ENCODE measurements around the gene ELAVL4. TPM values are rescaled to one million over a fixed set of nuclear protein-coding genes. Genes with fewer than 3 reads are reported as not detected.

ELAVL4 gene
- total RNA-seq, 2 donors from 2014 or later = 0.18 to 4.0 TPM

DNA sequence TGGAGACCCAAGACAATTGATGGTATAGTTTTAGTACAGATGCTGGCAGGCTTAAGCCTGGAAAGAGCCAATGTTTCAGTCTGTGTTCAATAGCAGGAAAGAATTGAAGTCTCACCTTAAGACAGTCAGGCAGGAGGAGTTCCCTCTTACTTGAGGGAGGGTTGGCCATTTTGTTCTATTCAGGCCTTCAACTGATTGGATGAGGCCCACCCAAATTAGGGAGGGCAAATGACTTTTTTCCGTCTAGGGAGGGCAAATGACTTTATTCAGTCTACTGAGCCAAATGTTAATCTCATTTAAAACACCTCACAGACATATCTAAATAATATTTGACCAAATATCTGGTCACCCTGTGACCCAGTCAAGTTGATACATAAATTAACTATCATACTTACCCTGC is 31.4 kb upstream of the ELAVL4 start:
- 96% methylated on average over 1 of the region's 1 CpG for WGBS
- no peaks in the 10 kb centered on the region for H3K36me3 ChIP-seq
- no peak overlapping the region for H3K4me3 ChIP-seq
- TF ChIP-seq, protein P1, sequence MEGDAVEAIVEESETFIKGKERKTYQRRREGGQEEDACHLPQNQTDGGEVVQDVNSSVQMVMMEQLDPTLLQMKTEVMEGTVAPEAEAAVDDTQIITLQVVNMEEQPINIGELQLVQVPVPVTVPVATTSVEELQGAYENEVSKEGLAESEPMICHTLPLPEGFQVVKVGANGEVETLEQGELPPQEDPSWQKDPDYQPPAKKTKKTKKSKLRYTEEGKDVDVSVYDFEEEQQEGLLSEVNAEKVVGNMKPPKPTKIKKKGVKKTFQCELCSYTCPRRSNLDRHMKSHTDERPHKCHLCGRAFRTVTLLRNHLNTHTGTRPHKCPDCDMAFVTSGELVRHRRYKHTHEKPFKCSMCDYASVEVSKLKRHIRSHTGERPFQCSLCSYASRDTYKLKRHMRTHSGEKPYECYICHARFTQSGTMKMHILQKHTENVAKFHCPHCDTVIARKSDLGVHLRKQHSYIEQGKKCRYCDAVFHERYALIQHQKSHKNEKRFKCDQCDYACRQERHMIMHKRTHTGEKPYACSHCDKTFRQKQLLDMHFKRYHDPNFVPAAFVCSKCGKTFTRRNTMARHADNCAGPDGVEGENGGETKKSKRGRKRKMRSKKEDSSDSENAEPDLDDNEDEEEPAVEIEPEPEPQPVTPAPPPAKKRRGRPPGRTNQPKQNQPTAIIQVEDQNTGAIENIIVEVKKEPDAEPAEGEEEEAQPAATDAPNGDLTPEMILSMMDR (IDR thresholded peaks at IDR 0.05) = no peak
- no peak for TF ChIP-seq POLR2A (IDR thresholded peaks at IDR 0.05)
- no peak for TF ChIP-seq POLR2AphosphoS5 (IDR thresholded peaks at IDR 0.05)
- H3K27me3 ChIP-seq (replicated peaks; ENCODE audit: insufficient read depth) = no peaks in the 10 kb centered on the region
- H3K27ac ChIP-seq = no peak overlapping the region
- no peak for DNase-seq (ENCODE audit: low spot score)
- no peaks in the 10 kb centered on the region for H3K9me3 ChIP-seq
- no peaks in the 10 kb centered on the region for H3K4me1 ChIP-seq (replicated peaks)
- intact Hi-C loops (cut with DNase I) = no loop called here

DNA sequence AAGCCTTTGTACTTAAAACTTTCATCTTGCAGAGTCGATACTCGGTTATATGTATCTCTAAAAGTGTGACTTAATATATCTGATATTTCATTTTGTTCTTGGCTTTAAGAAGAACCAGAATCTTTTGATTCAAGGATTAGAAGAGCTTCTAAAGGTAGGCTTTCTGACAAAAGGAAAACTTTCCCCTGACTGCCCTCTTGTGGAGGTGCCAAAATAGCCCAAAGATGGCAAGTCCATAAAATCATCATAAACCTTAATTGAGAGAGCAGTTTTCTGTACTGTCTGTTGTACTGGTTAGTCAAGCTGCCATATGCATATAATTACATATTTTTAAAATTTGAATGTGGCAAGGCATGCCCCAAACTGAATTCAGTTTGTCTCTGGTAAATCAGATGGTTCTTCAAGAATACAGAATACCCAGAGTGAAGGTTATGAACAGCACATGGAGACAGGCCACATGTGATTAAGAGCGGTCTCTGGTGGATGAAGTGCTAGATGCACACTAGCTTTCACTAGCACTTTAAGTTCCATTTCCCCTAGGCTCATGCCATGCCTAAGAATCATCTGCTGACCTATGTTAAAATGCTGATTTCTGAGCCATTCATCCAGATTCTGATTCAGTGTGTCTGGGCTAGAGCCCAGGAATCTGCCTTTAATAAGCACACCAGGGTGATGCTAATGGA is 27.7 kb upstream of the ELAVL4 start:
- Histone ChIP-seq H3K9me3 (no peaks in the 10 kb centered on the region), H3K27ac (no peak overlapping the region), H3K4me1 (replicated peaks) (no peaks in the 10 kb centered on the region), H3K36me3 (no peaks in the 10 kb centered on the region), H3K27me3 (replicated peaks; ENCODE audit: insufficient read depth) (no peaks in the 10 kb centered on the region), H3K4me3 (no peak overlapping the region)
- intact Hi-C loops (cut with DNase I) = no loop called here
- TF ChIP-seq, protein P1 (IDR thresholded peaks at IDR 0.05) = peak in 2 of 4 experiments; percentile 22 to 24
- no peak for TF ChIP-seq POLR2AphosphoS5 (IDR thresholded peaks at IDR 0.05)
- no peak for TF ChIP-seq POLR2A (IDR thresholded peaks at IDR 0.05)
- 66% methylated on average over 3 of the region's 3 CpGs for WGBS
- DNase-seq (ENCODE audit: low spot score) = no peak

DNA sequence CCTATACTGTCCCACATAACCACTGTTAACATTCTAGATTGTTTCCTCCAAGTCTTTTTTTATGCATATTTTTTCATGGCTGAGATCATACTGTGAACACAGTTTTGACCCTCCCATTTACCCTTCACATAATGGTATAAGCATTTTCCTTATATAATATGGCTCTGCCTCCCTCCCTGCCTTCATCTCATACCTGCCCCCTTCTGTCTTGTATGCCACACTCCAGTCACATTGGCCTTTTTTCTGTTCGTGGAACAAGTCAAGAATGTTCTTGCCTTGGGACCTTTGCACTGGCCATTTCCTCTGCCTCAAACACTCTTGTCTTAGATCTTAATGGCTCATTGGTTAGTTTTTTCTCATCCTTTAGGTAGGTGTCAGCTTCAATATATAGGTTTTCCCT is 24.3 kb upstream of the ELAVL4 start:
- 70% methylated on average over 1 of the region's 1 CpG for WGBS
- no peak for DNase-seq (ENCODE audit: low spot score)
- Histone ChIP-seq H3K27ac (no peak overlapping the region), H3K27me3 (replicated peaks; ENCODE audit: insufficient read depth) (no peaks in the 10 kb centered on the region), H3K36me3 (no peaks in the 10 kb centered on the region), H3K9me3 (no peaks in the 10 kb centered on the region), H3K4me3 (no peak overlapping the region), H3K4me1 (replicated peaks) (no peaks in the 10 kb centered on the region)
- TF ChIP-seq, protein P1 (IDR thresholded peaks at IDR 0.05) = no peak
- TF ChIP-seq POLR2AphosphoS5 (IDR thresholded peaks at IDR 0.05) (no peak), POLR2A (IDR thresholded peaks at IDR 0.05) (no peak)
- intact Hi-C loops (cut with DNase I) = no loop called here

DNA sequence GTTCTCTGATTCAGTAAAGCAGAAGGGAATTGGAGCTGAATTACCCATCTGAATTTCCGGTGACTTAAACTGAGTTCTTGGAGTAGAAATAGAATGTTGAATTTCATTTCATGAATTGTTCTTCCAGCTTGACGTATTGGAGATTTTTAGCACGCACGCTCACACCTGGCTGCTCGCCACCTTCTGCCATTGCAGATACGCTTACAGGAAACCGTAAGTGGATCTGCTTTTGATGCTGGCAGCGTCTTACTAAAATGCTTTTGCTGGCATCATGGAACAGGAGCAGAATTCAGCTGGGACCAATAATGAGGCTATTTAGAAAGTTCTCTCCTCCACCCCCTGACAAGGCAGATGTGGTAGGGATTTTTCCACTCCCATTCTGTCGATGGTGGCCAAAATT is 17.7 kb upstream of the ELAVL4 start:
- intact Hi-C loops (cut with DNase I) = no loop called here
- no peak for DNase-seq (ENCODE audit: low spot score)
- TF ChIP-seq, protein P1 (IDR thresholded peaks at IDR 0.05) = no peak
- Histone ChIP-seq H3K4me3 (no peak overlapping the region), H3K9me3 (no peaks in the 10 kb centered on the region), H3K4me1 (replicated peaks) (no peaks in the 10 kb centered on the region), H3K27ac (no peak overlapping the region), H3K36me3 (no peaks in the 10 kb centered on the region), H3K27me3 (replicated peaks; ENCODE audit: insufficient read depth) (no peaks in the 10 kb centered on the region)
- 82% methylated on average over 9 of the region's 9 CpGs for WGBS

DNA sequence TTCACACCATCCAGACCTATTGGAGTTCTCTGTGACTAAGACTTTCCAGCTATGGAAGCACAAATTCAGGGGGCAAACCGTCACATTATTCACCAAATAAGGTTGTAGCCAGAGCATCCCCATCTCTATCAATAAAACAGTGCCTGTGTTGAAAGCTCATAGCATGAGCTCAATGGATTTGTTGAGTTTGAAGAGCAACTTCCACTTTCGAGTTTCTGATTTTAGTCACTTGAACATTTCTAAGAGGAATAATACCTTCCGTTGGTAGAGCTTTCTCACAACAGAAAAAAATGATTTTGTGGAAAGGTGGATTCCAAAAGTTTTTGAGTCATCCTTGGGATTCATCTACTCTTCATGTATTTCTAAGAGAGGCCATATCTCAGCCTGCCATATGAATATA is 13.0 kb upstream of the ELAVL4 start:
- intact Hi-C loops (cut with DNase I) = no loop called here
- no peaks in the 10 kb centered on the region for H3K27me3 ChIP-seq (replicated peaks; ENCODE audit: insufficient read depth)
- TF ChIP-seq POLR2AphosphoS5 (IDR thresholded peaks at IDR 0.05) (no peak), POLR2A (IDR thresholded peaks at IDR 0.05) (no peak)
- TF ChIP-seq, protein P1 (IDR thresholded peaks at IDR 0.05) = no peak
- no peaks in the 10 kb centered on the region for H3K9me3 ChIP-seq
- no peak for DNase-seq (ENCODE audit: low spot score)
- H3K36me3 ChIP-seq = no peaks in the 10 kb centered on the region
- WGBS = 85% methylated on average over 3 of the region's 3 CpGs
- H3K4me1 ChIP-seq (replicated peaks) = no peaks in the 10 kb centered on the region
- H3K4me3 ChIP-seq = no peak overlapping the region
- no peak overlapping the region for H3K27ac ChIP-seq

All from prostate gland (tissue), 2 donors.